ENCODE data around the gene DLG2.
"Not testable (repeated sequence)": the region's sequence is repeated elsewhere in the genome, so short reads cannot be mapped to it uniquely, and the experiment has no call there.

DLG2 gene

DNA sequence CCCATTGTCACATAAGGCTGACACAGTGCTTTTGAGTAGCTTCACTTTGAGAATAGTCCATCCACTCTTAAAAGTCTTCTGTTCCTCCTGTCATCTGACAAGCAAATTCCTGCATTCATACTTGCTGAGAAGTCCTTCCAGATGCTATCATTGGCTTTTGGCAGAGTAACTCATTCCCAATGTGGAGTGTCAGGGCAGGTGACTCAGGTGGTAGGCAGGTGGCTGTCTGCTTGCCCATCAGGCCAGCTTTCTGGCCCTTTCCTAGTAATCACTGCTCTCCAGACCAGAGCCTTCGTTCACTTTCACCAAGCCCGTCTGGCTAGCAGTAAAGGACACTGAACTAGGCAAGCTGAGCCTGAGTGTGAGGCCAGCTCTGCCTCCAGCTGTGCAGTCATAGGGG lies 2178.5 kb downstream of the DLG2 start:
- DNase-seq (ENCODE audit: low read depth), result no peak
- H3K4me3 ChIP-seq (ENCODE audit: low read depth, low read length), result no peak overlapping the region
- TF ChIP-seq, protein P1, sequence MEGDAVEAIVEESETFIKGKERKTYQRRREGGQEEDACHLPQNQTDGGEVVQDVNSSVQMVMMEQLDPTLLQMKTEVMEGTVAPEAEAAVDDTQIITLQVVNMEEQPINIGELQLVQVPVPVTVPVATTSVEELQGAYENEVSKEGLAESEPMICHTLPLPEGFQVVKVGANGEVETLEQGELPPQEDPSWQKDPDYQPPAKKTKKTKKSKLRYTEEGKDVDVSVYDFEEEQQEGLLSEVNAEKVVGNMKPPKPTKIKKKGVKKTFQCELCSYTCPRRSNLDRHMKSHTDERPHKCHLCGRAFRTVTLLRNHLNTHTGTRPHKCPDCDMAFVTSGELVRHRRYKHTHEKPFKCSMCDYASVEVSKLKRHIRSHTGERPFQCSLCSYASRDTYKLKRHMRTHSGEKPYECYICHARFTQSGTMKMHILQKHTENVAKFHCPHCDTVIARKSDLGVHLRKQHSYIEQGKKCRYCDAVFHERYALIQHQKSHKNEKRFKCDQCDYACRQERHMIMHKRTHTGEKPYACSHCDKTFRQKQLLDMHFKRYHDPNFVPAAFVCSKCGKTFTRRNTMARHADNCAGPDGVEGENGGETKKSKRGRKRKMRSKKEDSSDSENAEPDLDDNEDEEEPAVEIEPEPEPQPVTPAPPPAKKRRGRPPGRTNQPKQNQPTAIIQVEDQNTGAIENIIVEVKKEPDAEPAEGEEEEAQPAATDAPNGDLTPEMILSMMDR (conservative IDR thresholded peaks at IDR 0.05; ENCODE audit: low read depth, low read length), result no peak

DNA sequence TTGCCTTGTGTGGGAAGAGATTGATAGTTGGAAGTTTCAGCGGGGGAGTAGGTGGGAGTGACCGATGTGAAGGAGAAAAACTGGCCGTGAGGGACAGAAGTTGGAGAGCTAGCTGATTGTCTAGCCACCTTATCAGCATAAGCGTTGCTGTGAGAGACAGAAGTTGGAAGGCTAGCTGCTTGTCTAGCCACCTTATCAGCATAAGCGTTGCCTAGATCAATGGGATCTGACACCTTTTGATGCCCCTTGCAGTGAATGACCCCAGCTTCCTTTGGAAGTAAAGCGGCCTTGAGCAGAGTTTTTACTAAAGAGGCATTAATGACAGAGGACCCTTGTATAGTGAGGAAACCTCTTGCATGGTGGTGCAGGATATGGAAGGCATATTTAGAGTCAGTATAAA lies 2183.3 kb downstream of the DLG2 start:
- DNase-seq (ENCODE audit: low read depth); H3K4me3 ChIP-seq (ENCODE audit: low read depth, low read length): not testable (repeated sequence)

DNA sequence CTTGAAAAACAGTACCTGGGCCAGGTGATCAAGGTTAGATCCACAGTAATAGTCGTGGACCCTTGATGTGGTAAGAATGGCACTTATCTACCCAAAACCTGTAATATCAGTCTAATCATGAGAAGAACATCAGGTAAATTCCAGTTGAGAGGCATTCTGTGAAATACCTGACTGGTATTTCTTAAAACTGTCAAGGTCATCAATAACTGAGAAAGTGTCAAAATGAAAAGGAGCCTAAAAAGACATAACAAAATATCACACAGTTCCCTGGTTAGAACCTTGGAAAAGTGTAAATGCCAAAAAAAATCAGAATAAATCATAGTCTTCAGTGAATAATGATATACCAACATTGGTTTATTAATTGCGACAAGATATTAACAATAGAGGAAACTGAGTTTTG lies 2185.5 kb downstream of the DLG2 start:
- no peak for DNase-seq (ENCODE audit: low read depth)
- TF ChIP-seq, protein P1 (conservative IDR thresholded peaks at IDR 0.05; ENCODE audit: low read depth, low read length), result no peak
- no peak overlapping the region for H3K4me3 ChIP-seq (ENCODE audit: low read depth, low read length)

DNA sequence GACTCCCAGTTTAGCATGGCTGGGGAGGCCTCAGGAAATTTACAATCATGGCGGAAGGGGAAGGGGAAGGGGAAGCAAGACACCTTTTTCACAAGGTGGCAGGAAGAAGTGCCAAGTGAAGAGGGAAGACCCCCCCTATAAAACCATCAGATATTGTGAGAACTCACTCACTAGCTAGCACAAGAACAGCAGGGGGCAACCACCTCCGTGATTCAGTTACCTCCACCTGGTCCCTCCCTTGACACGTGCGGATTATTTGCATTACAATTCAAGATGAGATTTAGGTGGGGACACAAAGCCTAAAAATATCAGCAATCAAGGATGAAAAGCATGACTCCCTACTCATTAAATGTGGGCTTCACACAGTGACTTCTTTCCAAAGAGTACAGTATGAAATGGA lies 2186.0 kb downstream of the DLG2 start:
- DNase-seq (ENCODE audit: low read depth), result no peak
- TF ChIP-seq, protein P1 (conservative IDR thresholded peaks at IDR 0.05; ENCODE audit: low read depth, low read length), result no peak
- no peak overlapping the region for H3K4me3 ChIP-seq (ENCODE audit: low read depth, low read length)

DNA sequence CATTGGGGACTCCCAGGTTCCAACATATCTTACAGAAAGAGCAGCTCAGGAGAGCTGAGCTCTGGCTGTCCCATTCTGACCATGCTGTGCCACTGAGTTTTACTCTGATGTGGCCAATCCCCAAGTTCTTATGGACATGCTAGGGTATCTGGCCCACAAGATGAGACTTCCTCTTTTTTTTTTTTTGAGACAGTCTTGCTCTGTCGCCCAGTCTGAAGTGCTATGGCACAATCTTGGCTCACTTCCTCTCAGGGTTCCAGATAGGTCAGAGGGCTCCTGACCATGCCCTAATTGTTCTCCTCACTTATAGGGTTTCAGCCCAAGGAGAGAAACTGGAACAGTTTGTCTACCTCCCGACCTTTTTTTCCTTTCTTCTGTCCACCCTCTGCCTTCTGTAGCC lies 2188.7 kb downstream of the DLG2 start:
- H3K4me3 ChIP-seq (ENCODE audit: low read depth, low read length), result no peak overlapping the region
- no peak for DNase-seq (ENCODE audit: low read depth)
- TF ChIP-seq, protein P1 (conservative IDR thresholded peaks at IDR 0.05; ENCODE audit: low read depth, low read length), result no peak

DNA sequence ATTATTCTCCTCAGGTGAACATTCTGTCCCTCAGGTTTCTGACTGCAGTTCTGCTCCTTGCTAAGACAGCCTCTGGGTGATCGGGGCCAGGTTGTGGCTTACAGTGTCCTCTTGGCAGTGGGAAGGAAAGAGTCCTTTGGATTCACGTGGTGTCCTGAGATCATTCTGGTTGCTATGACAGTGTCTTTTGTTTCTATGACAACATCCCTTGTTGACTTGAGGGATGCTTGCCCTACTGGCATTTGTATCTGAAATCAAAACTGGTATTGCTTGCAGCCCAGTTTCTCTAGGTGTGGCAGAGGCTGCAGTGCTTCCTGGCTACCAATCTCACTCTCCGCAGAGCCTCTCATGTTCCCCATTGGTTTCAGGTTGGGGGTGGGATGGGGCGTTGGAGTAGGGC lies 2189.2 kb downstream of the DLG2 start:
- TF ChIP-seq, protein P1 (conservative IDR thresholded peaks at IDR 0.05; ENCODE audit: low read depth, low read length), result no peak
- DNase-seq (ENCODE audit: low read depth), result no peak
- H3K4me3 ChIP-seq (ENCODE audit: low read depth, low read length), result no peak overlapping the region

DNA sequence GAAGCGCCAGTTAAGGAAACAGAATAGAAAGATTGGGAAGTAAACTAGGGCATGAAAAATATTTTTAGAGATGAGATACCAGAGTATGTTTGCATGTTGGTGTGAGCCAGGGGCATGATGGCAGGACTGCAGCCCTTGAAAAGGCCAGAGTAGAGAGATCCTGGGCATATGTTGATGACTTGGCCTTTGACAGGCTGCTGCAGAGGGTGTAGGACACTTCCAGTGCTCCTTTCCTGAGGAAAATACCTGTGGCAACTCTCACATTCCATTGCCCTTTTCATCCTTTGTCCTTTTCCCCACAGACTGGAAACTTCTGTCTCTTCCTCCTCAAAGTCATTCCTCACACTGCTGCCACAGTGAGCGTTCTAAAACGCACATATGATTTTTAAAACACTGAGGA lies 2190.3 kb downstream of the DLG2 start:
- TF ChIP-seq, protein P1 (conservative IDR thresholded peaks at IDR 0.05; ENCODE audit: low read depth, low read length), result no peak
- no peak for DNase-seq (ENCODE audit: low read depth)

DNA sequence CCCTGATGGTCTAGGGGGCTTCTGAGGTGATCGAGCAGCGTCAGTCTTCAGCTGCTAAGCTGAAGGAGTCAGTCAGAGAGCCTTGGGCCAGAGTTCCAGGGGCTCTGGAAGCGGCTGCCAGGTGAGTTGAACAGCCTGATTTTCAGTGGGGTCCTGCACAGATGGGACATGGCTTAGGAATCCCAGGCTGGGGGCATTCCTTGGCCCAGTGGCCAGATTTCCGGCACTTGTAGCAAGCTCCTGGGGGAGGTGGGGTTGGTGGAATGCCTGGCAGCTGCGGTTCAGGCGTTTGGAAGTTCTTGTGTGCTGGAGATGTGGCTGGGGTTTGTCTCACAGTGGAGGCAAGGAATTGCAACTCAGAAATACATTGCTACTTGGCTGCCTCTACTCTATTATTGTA lies 2192.3 kb downstream of the DLG2 start:
- not testable (repeated sequence) for H3K4me3 ChIP-seq (ENCODE audit: low read depth, low read length); DNase-seq (ENCODE audit: low read depth)

More for the DNA sequence above, 2190.3 kb downstream of the DLG2 start:
- H3K4me3 ChIP-seq (ENCODE audit: low read depth, low read length), result no peak overlapping the region

All from choroid plexus epithelial cell (primary cell).